Measurements from ENCODE around the gene GANAB.

The GANAB gene

GRCh38 chr11:62649486-62649885, 3.1 kb upstream of the GANAB start:
- no peak for DNase-seq (ENCODE audit: extremely low read depth, insufficient read length)
- TF ChIP-seq, protein P1, sequence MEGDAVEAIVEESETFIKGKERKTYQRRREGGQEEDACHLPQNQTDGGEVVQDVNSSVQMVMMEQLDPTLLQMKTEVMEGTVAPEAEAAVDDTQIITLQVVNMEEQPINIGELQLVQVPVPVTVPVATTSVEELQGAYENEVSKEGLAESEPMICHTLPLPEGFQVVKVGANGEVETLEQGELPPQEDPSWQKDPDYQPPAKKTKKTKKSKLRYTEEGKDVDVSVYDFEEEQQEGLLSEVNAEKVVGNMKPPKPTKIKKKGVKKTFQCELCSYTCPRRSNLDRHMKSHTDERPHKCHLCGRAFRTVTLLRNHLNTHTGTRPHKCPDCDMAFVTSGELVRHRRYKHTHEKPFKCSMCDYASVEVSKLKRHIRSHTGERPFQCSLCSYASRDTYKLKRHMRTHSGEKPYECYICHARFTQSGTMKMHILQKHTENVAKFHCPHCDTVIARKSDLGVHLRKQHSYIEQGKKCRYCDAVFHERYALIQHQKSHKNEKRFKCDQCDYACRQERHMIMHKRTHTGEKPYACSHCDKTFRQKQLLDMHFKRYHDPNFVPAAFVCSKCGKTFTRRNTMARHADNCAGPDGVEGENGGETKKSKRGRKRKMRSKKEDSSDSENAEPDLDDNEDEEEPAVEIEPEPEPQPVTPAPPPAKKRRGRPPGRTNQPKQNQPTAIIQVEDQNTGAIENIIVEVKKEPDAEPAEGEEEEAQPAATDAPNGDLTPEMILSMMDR (IDR thresholded peaks at IDR 0.05; ENCODE audit: insufficient read depth, low read length, poor library complexity, severe bottlenecking) = no peak
- no peaks in the 10 kb centered on the region for H3K27me3 ChIP-seq (replicated peaks; ENCODE audit: control insufficient read depth, insufficient read depth, low read length)
- H3K36me3 ChIP-seq (ENCODE audit: control insufficient read depth, insufficient read depth, low read length) = peaks cover 19% of the 10 kb centered on the region
- no peak overlapping the region for H3K4me3 ChIP-seq (replicated peaks; ENCODE audit: low read depth, low read length)

DNA sequence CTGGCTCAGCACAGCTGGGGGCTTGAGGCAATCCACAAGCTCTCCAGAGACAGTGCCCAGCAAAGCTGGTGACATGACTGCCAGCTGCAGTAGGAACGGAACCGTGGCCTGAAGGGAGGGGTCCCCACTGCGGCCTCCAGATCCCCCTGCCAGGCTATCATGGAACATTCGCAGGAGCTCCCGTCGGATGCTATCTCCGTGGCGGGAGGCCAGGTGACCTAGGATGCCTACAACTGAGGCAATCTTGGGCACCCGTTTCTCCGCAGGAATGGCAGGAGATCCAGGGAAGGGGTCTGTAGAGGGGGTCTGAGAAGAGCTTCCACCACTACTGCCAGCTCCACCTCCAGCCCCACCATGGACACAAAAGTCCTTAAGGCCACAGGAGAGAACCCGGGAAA, 2.6 kb upstream of the GANAB start:
- H3K27me3 ChIP-seq (replicated peaks; ENCODE audit: control insufficient read depth, insufficient read depth, low read length) = no peaks in the 10 kb centered on the region
- DNase-seq (ENCODE audit: extremely low read depth, insufficient read length) = no peak
- no peak overlapping the region for H3K4me3 ChIP-seq (replicated peaks; ENCODE audit: low read depth, low read length)
- TF ChIP-seq, protein P1 (IDR thresholded peaks at IDR 0.05; ENCODE audit: insufficient read depth, low read length, poor library complexity, severe bottlenecking) = no peak
- H3K36me3 ChIP-seq (ENCODE audit: control insufficient read depth, insufficient read depth, low read length) = peaks cover 19% of the 10 kb centered on the region

- TF ChIP-seq, protein P1 (IDR thresholded peaks at IDR 0.05; ENCODE audit: insufficient read depth, low read length, poor library complexity, severe bottlenecking) = no peak
- no peak for DNase-seq (ENCODE audit: extremely low read depth, insufficient read length)
- H3K36me3 ChIP-seq (ENCODE audit: control insufficient read depth, insufficient read depth, low read length) = peaks cover 19% of the 10 kb centered on the region
Measured at GRCh38 chr11:62648185-62648966, 2.0 kb upstream of the GANAB start.

DNA sequence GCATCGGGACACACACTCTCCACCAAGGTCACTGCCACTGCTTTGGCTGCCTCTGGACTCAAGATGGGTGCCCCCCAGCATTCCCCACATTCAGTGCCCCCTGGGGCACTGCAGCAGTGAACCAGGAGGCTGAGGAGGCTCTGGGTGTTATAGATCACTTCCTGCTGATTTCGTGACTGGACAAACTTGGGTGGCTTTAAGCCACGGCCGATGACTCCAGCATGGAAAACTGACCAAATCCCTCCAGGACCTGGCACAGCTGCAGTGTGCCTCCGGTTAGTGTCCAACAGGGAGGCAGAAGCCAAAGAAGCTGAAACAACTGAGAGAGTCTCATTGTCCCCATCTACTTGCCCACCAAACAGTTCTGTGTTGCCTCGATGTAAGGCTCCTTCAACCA, 1.2 kb upstream of the GANAB start:
- Histone ChIP-seq H3K36me3 (ENCODE audit: control insufficient read depth, insufficient read depth, low read length) (peaks cover 19% of the 10 kb centered on the region), H3K4me3 (replicated peaks; ENCODE audit: low read depth, low read length) (no peak overlapping the region), H3K27me3 (replicated peaks; ENCODE audit: control insufficient read depth, insufficient read depth, low read length) (no peaks in the 10 kb centered on the region)
- DNase-seq (ENCODE audit: extremely low read depth, insufficient read length) = no peak
- TF ChIP-seq, protein P1 (IDR thresholded peaks at IDR 0.05; ENCODE audit: insufficient read depth, low read length, poor library complexity, severe bottlenecking) = no peak

More at GRCh38 chr11:62648185-62648966, 2.0 kb upstream of the GANAB start:
- no peaks in the 10 kb centered on the region for H3K27me3 ChIP-seq (replicated peaks; ENCODE audit: control insufficient read depth, insufficient read depth, low read length)
- H3K4me3 ChIP-seq (replicated peaks; ENCODE audit: low read depth, low read length) = no peak overlapping the region

- H3K4me3 ChIP-seq (replicated peaks; ENCODE audit: low read depth, low read length) = no peak overlapping the region
- TF ChIP-seq, protein P1 (IDR thresholded peaks at IDR 0.05; ENCODE audit: insufficient read depth, low read length, poor library complexity, severe bottlenecking) = no peak
- no peaks in the 10 kb centered on the region for H3K27me3 ChIP-seq (replicated peaks; ENCODE audit: control insufficient read depth, insufficient read depth, low read length)
- DNase-seq (ENCODE audit: extremely low read depth, insufficient read length) = no peak
- H3K36me3 ChIP-seq (ENCODE audit: control insufficient read depth, insufficient read depth, low read length) = peaks cover 19% of the 10 kb centered on the region
Measured at GRCh38 chr11:62646825-62647608, 604 bp upstream of the GANAB start.

Data from GM06990 (cell line).